ENCODE results near the gene RPL36AL. TPM values are rescaled to one million over a fixed set of nuclear protein-coding genes. Genes with fewer than 3 reads are reported as not detected.

The RPL36AL gene
- total and polyA plus RNA-seq, 4 experiments from 2014 or later, result 416 to 761 (median 555) TPM

- Histone ChIP-seq H3K27ac (ENCODE audit: low read depth, low read length) (peak overlapping the region; percentile 99), H3K9me3 (ENCODE audit: control insufficient read depth in 1 of 2, low read length in 2 of 2) (no peaks in the 10 kb centered on the region), H3K4me3 (ENCODE audit: low read length in 2 of 2) (peak overlapping the region; percentile 90 to 99), H3K36me3 (ENCODE audit: insufficient read depth, low read length) (no peaks in the 10 kb centered on the region), H3K27me3 (ENCODE audit: insufficient read depth, low read length) (no peaks in the 10 kb centered on the region), H3K4me1 (ENCODE audit: insufficient read depth, low read length) (peaks cover 48% of the 10 kb centered on the region)
- H3K4me1 Mint-ChIP-seq, result peaks cover 26 to 75% (median 43%) of the 10 kb centered on the region in 4 donors
- POLR2A ChIA-PET (ENCODE audit: partially characterized antibody), result interaction anchor here (0.6 to 10.7 kb wide), 41 partner anchors 8 to 687 kb away, joined by 3 to 413 read pairs (median 4); partner anchors contain the start of genes KLHDC1, KLHDC2, LRR1 and MGAT2
- peaks cover 0 to 1% of the 10 kb centered on the region in 2 donors for H3K27me3 Mint-ChIP-seq
- peak overlapping the region; percentile 95 to 100 (median 97) for H3K4me3 Mint-ChIP-seq
- H3K36me3 Mint-ChIP-seq, result peaks cover 6 to 34% of the 10 kb centered on the region in 2 donors
- peak; percentile 92 to 95 (median 94) for DNase-seq
- peaks cover 0 to 3% (median 0%) of the 10 kb centered on the region in 8 donors for H3K9me3 Mint-ChIP-seq
- CTCF ChIA-PET (ENCODE audit: partially characterized antibody), result interaction anchor here (0.6 to 6.6 kb wide), 38 partner anchors 11 to 595 kb away, joined by 3 to 135 read pairs (median 4); partner anchors contain the start of genes KLHDC2, LRR1, MGAT2 and NEMF
- intact Hi-C loops (cut with micrococcal nuclease), result loop anchor here (1.0 to 10.0 kb wide), 13 partner anchors 14 to 901 kb away; partner anchors contain the start of genes DMAC2L, KLHDC1, KLHDC2 and L2HGDH
- peak overlapping the region; percentile 92 to 100 (median 96) for H3K27ac Mint-ChIP-seq
Observed at GRCh38 chr14:49633640-49634546, 13.5 kb upstream of the RPL36AL start.

GRCh38 chr14:49623941-49624839 is 3.8 kb upstream of the RPL36AL start:
- Mint-ChIP-seq H3K27ac (peak overlapping the region; percentile 89 to 100 (median 93)), H3K4me3 (peak overlapping the region; percentile 72 to 98 (median 88)), H3K4me1 (peaks cover 28 to 66% (median 42%) of the 10 kb centered on the region in 4 donors), H3K9me3 (peaks cover 0 to 4% (median 0%) of the 10 kb centered on the region in 8 donors), H3K36me3 (peaks cover 5 to 45% of the 10 kb centered on the region in 2 donors), H3K27me3 (no peaks in the 10 kb centered on the region)
- POLR2A ChIA-PET (ENCODE audit: partially characterized antibody), result interaction anchor here (1.4 to 6.2 kb wide), 3 partner anchors 9 to 39 kb away, joined by 10 to 413 read pairs (median 197); partner anchors contain the start of genes DNAAF2, LRR1 and RPS29
- CTCF ChIA-PET (ENCODE audit: partially characterized antibody), result interaction anchor here (0.7 to 7.1 kb wide), 6 partner anchors 9 to 228 kb away, joined by 3 to 135 read pairs (median 4); partner anchors contain the start of genes DNAAF2, KLHDC2, NEMF and POLE2
- intact Hi-C loops (cut with micrococcal nuclease), result no loop called here
- Histone ChIP-seq H3K4me1 (ENCODE audit: insufficient read depth, low read length) (peaks cover 53% of the 10 kb centered on the region), H3K9me3 (ENCODE audit: control insufficient read depth in 1 of 2, low read length in 2 of 2) (no peaks in the 10 kb centered on the region), H3K27me3 (ENCODE audit: insufficient read depth, low read length) (no peaks in the 10 kb centered on the region), H3K4me3 (ENCODE audit: low read length in 2 of 2) (peak overlapping the region; percentile 2 to 32), H3K27ac (ENCODE audit: low read depth, low read length) (peak overlapping the region; percentile 98), H3K36me3 (ENCODE audit: insufficient read depth, low read length) (no peaks in the 10 kb centered on the region)
- peak; percentile 33 to 80 (median 38) for DNase-seq

- peaks cover 4% of the 10 kb centered on the region for H3K36me3 ChIP-seq (ENCODE audit: insufficient read depth, low read length)
- ChIA-PET POLR2A (ENCODE audit: partially characterized antibody) (interaction anchor here (0.9 to 6.2 kb wide), 4 partner anchors 10 to 229 kb away, joined by 3 to 413 read pairs (median 104); partner anchors contain the start of genes DNAAF2, LRR1, NEMF and RPS29), CTCF (ENCODE audit: partially characterized antibody) (interaction anchor here (1.5 to 7.1 kb wide), 2 partner anchors 10 to 229 kb away, joined by 5 to 135 read pairs; partner anchors contain the start of genes DNAAF2 and NEMF)
- no peaks in the 10 kb centered on the region for H3K27me3 ChIP-seq (ENCODE audit: insufficient read depth, low read length)
- H3K4me1 ChIP-seq (ENCODE audit: insufficient read depth, low read length), result peaks cover 60% of the 10 kb centered on the region
- Mint-ChIP-seq H3K27me3 (no peaks in the 10 kb centered on the region), H3K4me1 (peaks cover 35 to 69% (median 45%) of the 10 kb centered on the region in 4 donors), H3K9me3 (peaks cover 0 to 4% (median 0%) of the 10 kb centered on the region in 8 donors), H3K4me3 (peak overlapping the region; percentile 72 to 98 (median 88)), H3K36me3 (peaks cover 11 to 53% of the 10 kb centered on the region in 2 donors), H3K27ac (peak overlapping the region; percentile 89 to 100 (median 93))
- H3K9me3 ChIP-seq (ENCODE audit: control insufficient read depth in 1 of 2, low read length in 2 of 2), result no peaks in the 10 kb centered on the region
- peak overlapping the region; percentile 98 for H3K27ac ChIP-seq (ENCODE audit: low read depth, low read length)
- peak overlapping the region in 1 of 2 donors; percentile 2 for H3K4me3 ChIP-seq (ENCODE audit: low read length in 2 of 2)
- intact Hi-C loops (cut with micrococcal nuclease), result no loop called here
- DNase-seq, result no peak
Observed at GRCh38 chr14:49623387-49623786, 3.0 kb upstream of the RPL36AL start.

GRCh38 chr14:49622022-49622607 is 1.7 kb upstream of the RPL36AL start:
- H3K4me3 ChIP-seq (ENCODE audit: low read length in 2 of 2), result peak overlapping the region; percentile 99 to 100
- H3K36me3 ChIP-seq (ENCODE audit: insufficient read depth, low read length), result peaks cover 13% of the 10 kb centered on the region
- H3K9me3 Mint-ChIP-seq, result peaks cover 0 to 4% (median 0%) of the 10 kb centered on the region in 8 donors
- H3K27me3 ChIP-seq (ENCODE audit: insufficient read depth, low read length), result no peaks in the 10 kb centered on the region
- H3K27ac ChIP-seq (ENCODE audit: low read depth, low read length), result peak overlapping the region; percentile 98
- H3K9me3 ChIP-seq (ENCODE audit: control insufficient read depth in 1 of 2, low read length in 2 of 2), result no peaks in the 10 kb centered on the region
- H3K27me3 Mint-ChIP-seq, result no peaks in the 10 kb centered on the region
- POLR2A ChIA-PET (ENCODE audit: partially characterized antibody), result interaction anchor here (0.8 to 6.2 kb wide), 12 partner anchors 11 to 898 kb away, joined by 3 to 413 read pairs (median 24); partner anchors contain the start of genes DNAAF2, KLHDC2, LRR1 and NEMF
- intact Hi-C loops (cut with micrococcal nuclease), result no loop called here
- peaks cover 38 to 75% (median 49%) of the 10 kb centered on the region in 4 donors for H3K4me1 Mint-ChIP-seq
- peaks cover 67% of the 10 kb centered on the region for H3K4me1 ChIP-seq (ENCODE audit: insufficient read depth, low read length)
- peaks cover 16 to 57% of the 10 kb centered on the region in 2 donors for H3K36me3 Mint-ChIP-seq
- CTCF ChIA-PET (ENCODE audit: partially characterized antibody), result interaction anchor here (0.7 to 7.1 kb wide), 10 partner anchors 11 to 240 kb away, joined by 3 to 135 read pairs (median 10); partner anchors contain the start of genes DNAAF2, LRR1, NEMF and RPS29
- H3K4me3 Mint-ChIP-seq, result peak overlapping the region; percentile 95 to 99 (median 96)
- H3K27ac Mint-ChIP-seq, result peak overlapping the region; percentile 91 to 100 (median 93)
- DNase-seq, result no peak

- Mint-ChIP-seq H3K27ac (peak overlapping the region; percentile 95 to 100 (median 99)), H3K36me3 (peaks cover 14 to 59% of the 10 kb centered on the region in 2 donors), H3K27me3 (no peaks in the 10 kb centered on the region), H3K4me1 (peaks cover 36 to 73% (median 46%) of the 10 kb centered on the region in 4 donors), H3K9me3 (peaks cover 0 to 4% (median 0%) of the 10 kb centered on the region in 8 donors), H3K4me3 (peak overlapping the region; percentile 95 to 99 (median 96))
- Histone ChIP-seq H3K27me3 (ENCODE audit: insufficient read depth, low read length) (no peaks in the 10 kb centered on the region), H3K4me3 (ENCODE audit: low read length in 2 of 2) (peak overlapping the region; percentile 99 to 100), H3K36me3 (ENCODE audit: insufficient read depth, low read length) (peaks cover 13% of the 10 kb centered on the region), H3K4me1 (ENCODE audit: insufficient read depth, low read length) (peaks cover 68% of the 10 kb centered on the region), H3K9me3 (ENCODE audit: control insufficient read depth in 1 of 2, low read length in 2 of 2) (no peaks in the 10 kb centered on the region), H3K27ac (ENCODE audit: low read depth, low read length) (peak overlapping the region; percentile 98)
- POLR2A ChIA-PET (ENCODE audit: partially characterized antibody), result interaction anchor here (0.6 to 6.2 kb wide), 30 partner anchors 11 to 899 kb away, joined by 3 to 413 read pairs (median 6); partner anchors contain the start of genes ARF6, DMAC2L, DNAAF2 and KLHDC1
- intact Hi-C loops (cut with micrococcal nuclease), result loop anchor here (2.0 kb wide), 1 partner anchor 610 kb away; the partner anchor contains the start of gene SOS2
- peak in 1 of 5 donors; percentile 29 for DNase-seq
- CTCF ChIA-PET (ENCODE audit: partially characterized antibody), result interaction anchor here (1.0 to 7.1 kb wide), 18 partner anchors 10 to 241 kb away, joined by 3 to 135 read pairs (median 6); partner anchors contain the start of genes DNAAF2, KLHDC2, LRR1 and NEMF
Observed at GRCh38 chr14:49621114-49621881, 872 bp upstream of the RPL36AL start.

All from CD4-positive, alpha-beta memory T cell (primary cell).